Ectodermal cell (in vitro differentiated cells): ENCODE data around the gene PACS2.

Source experiments
- H3K27ac ChIP-seq: 2 replicates; pipeline ENCODE4 v1.7.0; 2013; ENCODE audit warnings: mild to moderate bottlenecking, low read depth, low read length; ENCODE audit not compliant: insufficient read depth, poor library complexity, severe bottlenecking
- H3K27me3 ChIP-seq: 2 replicates; pipeline ENCODE4 v1.7.0; 2013; ENCODE audit warnings: mild to moderate bottlenecking, low read length; ENCODE audit not compliant: insufficient read depth, control insufficient read depth, poor library complexity, severe bottlenecking
- H3K36me3 ChIP-seq: one replicate; pipeline ENCODE4 v1.7.0; 2013; ENCODE audit warnings: low read length; ENCODE audit not compliant: control insufficient read depth, insufficient read depth
- H3K4me1 ChIP-seq: one replicate; pipeline ENCODE4 v1.7.0; 2013; ENCODE audit warnings: low read length; ENCODE audit not compliant: control insufficient read depth, insufficient read depth
- H3K4me3 ChIP-seq: 2 replicates; pipeline ENCODE4 v1.7.0; 2013; ENCODE audit warnings: low read depth, low read length, control low read depth; ENCODE audit not compliant: insufficient read depth
- H3K9me3 ChIP-seq: 2 replicates; pipeline ENCODE4 v1.7.0; 2013; ENCODE audit warnings: mild to moderate bottlenecking, low read length, moderate library complexity; ENCODE audit not compliant: control insufficient read depth
- WGBS, 2 experiments: methylation state at CpG; one replicate each; pipeline ENCODE4 v1.1.7; 2013; ENCODE audit warnings: missing lambda C conversion rate in 2 of 2; 5-methylcytosine and 5-hydroxymethylcytosine counted together

Gene PACS2

GRCh38 chr14:105340821-105341733 is 26.5 kb downstream of the PACS2 start:
- no peaks in the 10 kb centered on the region for H3K9me3 ChIP-seq
- peaks cover 5% of the 10 kb centered on the region for H3K4me1 ChIP-seq
- no peaks in the 10 kb centered on the region for H3K36me3 ChIP-seq
- H3K4me3 ChIP-seq: no peak overlapping the region
- H3K27me3 ChIP-seq: no peaks in the 10 kb centered on the region
- no peak overlapping the region for H3K27ac ChIP-seq
- WGBS, 2 experiments: 85 to 88% methylated on average over 19 to 20 of the region's 20 CpGs

- Histone ChIP-seq H3K27me3 (no peaks in the 10 kb centered on the region), H3K36me3 (no peaks in the 10 kb centered on the region), H3K9me3 (no peaks in the 10 kb centered on the region), H3K27ac (no peak overlapping the region), H3K4me1 (peaks cover 5% of the 10 kb centered on the region), H3K4me3 (no peak overlapping the region)
- 91 to 92% methylated on average over 6 to 7 of the region's 7 CpGs for whole genome bisulfite sequencing, 2 experiments
Observed at GRCh38 chr14:105343194-105343593, 28.6 kb downstream of the PACS2 start.

GRCh38 chr14:105346200-105346533 is 31.6 kb downstream of the PACS2 start:
- Histone ChIP-seq H3K4me3 (no peak overlapping the region), H3K4me1 (no peaks in the 10 kb centered on the region), H3K9me3 (no peaks in the 10 kb centered on the region), H3K27me3 (no peaks in the 10 kb centered on the region), H3K36me3 (no peaks in the 10 kb centered on the region), H3K27ac (no peak overlapping the region)
- WGBS, 2 experiments: 89 to 90% methylated on average over 8 of the region's 13 CpGs

- Histone ChIP-seq H3K36me3 (no peaks in the 10 kb centered on the region), H3K9me3 (no peaks in the 10 kb centered on the region), H3K27me3 (no peaks in the 10 kb centered on the region), H3K27ac (no peak overlapping the region), H3K4me1 (no peaks in the 10 kb centered on the region), H3K4me3 (no peak overlapping the region)
- WGBS, 2 experiments: 88 to 95% methylated on average over 14 of the region's 18 CpGs
Observed at GRCh38 chr14:105346876-105347586, 32.5 kb downstream of the PACS2 start.

- Histone ChIP-seq H3K9me3 (no peaks in the 10 kb centered on the region), H3K27me3 (no peaks in the 10 kb centered on the region), H3K4me1 (no peaks in the 10 kb centered on the region), H3K4me3 (no peak overlapping the region), H3K27ac (no peak overlapping the region), H3K36me3 (no peaks in the 10 kb centered on the region)
- WGBS, 2 experiments: 92 to 94% methylated on average over 8 of the region's 8 CpGs
Observed at GRCh38 chr14:105347587-105347968, 33.0 kb downstream of the PACS2 start.

GRCh38 chr14:105348169-105348944 is 33.8 kb downstream of the PACS2 start:
- Histone ChIP-seq H3K27me3 (no peaks in the 10 kb centered on the region), H3K4me1 (no peaks in the 10 kb centered on the region), H3K9me3 (no peaks in the 10 kb centered on the region), H3K27ac (no peak overlapping the region), H3K4me3 (no peak overlapping the region), H3K36me3 (no peaks in the 10 kb centered on the region)
- WGBS, 2 experiments: 91 to 92% methylated on average over 26 of the region's 26 CpGs

GRCh38 chr14:105348945-105349699 is 34.6 kb downstream of the PACS2 start:
- H3K9me3 ChIP-seq: no peaks in the 10 kb centered on the region
- no peak overlapping the region for H3K4me3 ChIP-seq
- no peak overlapping the region for H3K27ac ChIP-seq
- H3K27me3 ChIP-seq: no peaks in the 10 kb centered on the region
- H3K36me3 ChIP-seq: no peaks in the 10 kb centered on the region
- 95% methylated on average over 19 of the region's 19 CpGs for whole genome bisulfite sequencing, 2 experiments
- H3K4me1 ChIP-seq: no peaks in the 10 kb centered on the region

- WGBS, 2 experiments: 94 to 96% methylated on average over 11 of the region's 11 CpGs
- Histone ChIP-seq H3K4me3 (no peak overlapping the region), H3K27ac (no peak overlapping the region), H3K4me1 (no peaks in the 10 kb centered on the region), H3K36me3 (no peaks in the 10 kb centered on the region), H3K9me3 (no peaks in the 10 kb centered on the region), H3K27me3 (peaks cover 4% of the 10 kb centered on the region)
Observed at GRCh38 chr14:105349992-105350391, 35.4 kb downstream of the PACS2 start.

- no peak overlapping the region for H3K4me3 ChIP-seq
- H3K4me1 ChIP-seq: no peaks in the 10 kb centered on the region
- H3K9me3 ChIP-seq: no peaks in the 10 kb centered on the region
- no peak overlapping the region for H3K27ac ChIP-seq
- 92 to 93% methylated on average over 37 of the region's 37 CpGs for WGBS, 2 experiments
- H3K27me3 ChIP-seq: peaks cover 4% of the 10 kb centered on the region
- no peaks in the 10 kb centered on the region for H3K36me3 ChIP-seq
Observed at GRCh38 chr14:105350450-105351244, 36.1 kb downstream of the PACS2 start.
